HepG2 (cell line): ENCODE measurements around the gene FBXO41. TPM values are rescaled to one million over a fixed set of nuclear protein-coding genes. Genes with fewer than 3 reads are reported as not detected.

Source experiments
- ARID4A ChIP-seq: sonication (generic); formaldehyde crosslinking; IDR thresholded peaks from 2 replicates; pipeline ENCODE4 v1.5.0; 2020; ENCODE audit warnings: mild to moderate bottlenecking, missing genetic modification reagents, borderline replicate concordance
- BORCS8-MEF2B ChIP-seq: sonication (generic); formaldehyde crosslinking; IDR thresholded peaks from 2 replicates; pipeline ENCODE4 v1.8.0; 2022; ENCODE audit warnings: mild to moderate bottlenecking, missing genetic modification reagents
- BRD4 ChIP-seq: sonication (generic); formaldehyde crosslinking; IDR thresholded peaks from 2 replicates; pipeline ENCODE4 v1.4.0; 2020; ENCODE audit warnings: missing genetic modification reagents
- GATAD1 ChIP-seq: IDR thresholded peaks from 2 replicates; pipeline ENCODE4 v1.6.1; 2016; ENCODE audit warnings: missing genetic modification reagents, missing compliant biosample characterization
- HNF4G ChIP-seq, 2 experiments: sonication (generic) in 1 of 2; formaldehyde crosslinking in 1 of 2; IDR thresholded peaks; 2 replicates each; pipeline versions ENCODE4 v1.4.0 to v1.6.1; 2011 to 2020; ENCODE audit warnings: borderline replicate concordance in 2 of 2, low read depth in 2 of 2, mild to moderate bottlenecking in 2 of 2, low read length in 1 of 2, missing genetic modification reagents in 1 of 2, moderate library complexity in 1 of 2
- HNRNPLL ChIP-seq: fragments of 200-400 bp; formaldehyde crosslinking; IDR thresholded peaks from 2 replicates; pipeline ENCODE4 v1.6.1; 2017; ENCODE audit warnings: mild to moderate bottlenecking, low read depth, low read length; ENCODE audit not compliant: poor library complexity, severe bottlenecking
- NCOR1 ChIP-seq: fragments of 200-600 bp; sonication (generic); IDR thresholded peaks from 2 replicates; pipeline ENCODE4 v1.7.0; 2017; ENCODE audit warnings: antibody characterized with exemption, low read length, borderline replicate concordance
- NKX3-1 ChIP-seq: sonication (generic); formaldehyde crosslinking; IDR thresholded peaks from 2 replicates; pipeline ENCODE4 v1.5.0; 2020; ENCODE audit warnings: missing genetic modification reagents
- SP1 ChIP-seq, 2 experiments: fragments of 450-650 bp in 1 of 2; sonication (generic) in 1 of 2; formaldehyde crosslinking in 1 of 2; IDR thresholded peaks; 2 replicates each; pipeline versions ENCODE4 v1.4.0 to v1.6.1; 2016 to 2020; ENCODE audit warnings: missing genetic modification reagents in 1 of 2
- STAT5B ChIP-seq: sonication (generic); formaldehyde crosslinking; IDR thresholded peaks from 2 replicates; pipeline ENCODE4 v1.4.0; 2020; ENCODE audit warnings: missing genetic modification reagents
- ZBTB34 ChIP-seq: sonication (generic); formaldehyde crosslinking; IDR thresholded peaks from 2 replicates; pipeline ENCODE4 v1.8.0; 2022; ENCODE audit warnings: mild to moderate bottlenecking, missing genetic modification reagents
- ZFP41 ChIP-seq: sonication (generic); formaldehyde crosslinking; IDR thresholded peaks from 2 replicates; pipeline ENCODE4 v1.4.0; 2020; ENCODE audit warnings: mild to moderate bottlenecking, missing genetic modification reagents, borderline replicate concordance
- ZFP82 ChIP-seq: sonication (generic); formaldehyde crosslinking; IDR thresholded peaks from 2 replicates; pipeline ENCODE4 v1.5.1; 2020; ENCODE audit warnings: mild to moderate bottlenecking, missing genetic modification reagents, borderline replicate concordance
- ZKSCAN1 ChIP-seq: fragments of 150-350 bp; IDR thresholded peaks from 2 replicates; pipeline ENCODE4 v1.6.1; 2014; ENCODE audit warnings: low read length
- ZNF580 ChIP-seq: IDR thresholded peaks from 2 replicates; pipeline ENCODE4 v1.6.1; 2016; ENCODE audit warnings: low read depth, borderline replicate concordance
- ZNF710 ChIP-seq: sonication (generic); formaldehyde crosslinking; IDR thresholded peaks from 2 replicates; pipeline ENCODE4 v1.5.0; 2020; ENCODE audit warnings: mild to moderate bottlenecking, missing genetic modification reagents, borderline replicate concordance
- ZNF749 ChIP-seq: sonication (generic); formaldehyde crosslinking; IDR thresholded peaks from 2 replicates; pipeline ENCODE4 v1.8.0; 2022; ENCODE audit warnings: mild to moderate bottlenecking, missing genetic modification reagents, moderate library complexity, borderline replicate concordance
- polyA plus RNA-seq, 8 experiments: library from polyadenylated mRNA; depleted of rRNA in 3 of 8; stranded (reverse) in 7 of 8; unstranded in 1 of 8; fragments of >200 nt; fragmentation: Illumina TruSeq in 4 of 8; extraction: Trizol in 4 of 8; gene quantifications; 2 replicates each; pipeline versions ENCODE4 v1.2.1 to v1.2.3, GENCODE V29; 2011 to 2016; ENCODE audit warnings: low read depth in 4 of 8, missing spikeins in 1 of 8, mixed read lengths in 1 of 8; ENCODE audit not compliant: insufficient read depth in 1 of 8
- total RNA-seq, 5 experiments: library from RNA; depleted of rRNA; stranded (reverse); fragments of >200 nt; fragmentation: Illumina TruSeq; extraction: Trizol; gene quantifications; 2 replicates each; pipeline ENCODE4 v1.2.3, GENCODE V29; 2016; ENCODE audit warnings: low read depth in 1 of 5
- TF ChIP-seq, protein P1 (sequence below): sonication (generic); formaldehyde crosslinking; IDR thresholded peaks from 2 replicates; pipeline ENCODE4 v1.4.0; 2020; ENCODE audit warnings: missing genetic modification reagents, borderline replicate concordance

The FBXO41 gene
- total and polyA plus RNA-seq, 2 of the 13 experiments (the other 11 are each of a cell fraction or from before 2014, with no cell fraction given) = 4.2 to 10.3 TPM

DNA sequence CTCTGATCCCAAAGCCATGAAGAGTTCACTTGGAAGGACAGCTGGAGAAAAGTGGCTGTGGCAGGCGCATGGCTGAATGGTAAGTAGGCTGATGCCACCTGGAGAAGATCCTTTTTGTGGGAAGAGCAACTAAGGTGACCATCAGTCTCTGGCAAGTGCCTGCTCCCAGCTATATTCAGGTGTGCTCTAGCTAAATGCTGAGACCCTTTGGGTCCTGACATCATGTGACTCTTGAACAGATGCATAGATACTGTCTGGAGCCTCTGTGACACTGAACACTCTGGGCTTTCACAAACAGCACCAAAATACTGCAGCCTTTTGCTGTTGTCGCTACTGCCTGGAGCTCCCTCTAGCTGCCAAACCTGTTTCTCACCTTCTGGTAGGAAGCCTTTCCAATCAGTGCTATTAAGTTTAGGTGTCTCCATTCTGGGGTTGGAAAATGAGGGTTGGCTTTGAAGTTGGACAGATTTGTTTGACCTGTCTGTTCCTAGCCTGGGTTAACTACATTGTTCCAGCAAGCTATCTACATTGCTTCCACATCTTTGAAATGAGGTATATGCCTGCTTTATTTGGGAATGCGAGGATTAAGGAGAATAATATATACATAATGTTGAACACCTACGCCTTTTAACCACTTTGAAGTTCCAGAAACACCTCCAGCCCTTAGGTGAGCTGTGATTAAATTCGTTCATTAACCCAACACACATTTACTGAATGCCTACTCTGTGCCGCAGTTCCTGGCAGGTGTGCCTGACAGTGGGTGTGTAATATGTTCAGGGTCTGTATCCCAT lies 6.0 kb upstream of the FBXO41 start (continued):
- TF ChIP-seq ZNF580 = no peak
- TF ChIP-seq, protein P1, sequence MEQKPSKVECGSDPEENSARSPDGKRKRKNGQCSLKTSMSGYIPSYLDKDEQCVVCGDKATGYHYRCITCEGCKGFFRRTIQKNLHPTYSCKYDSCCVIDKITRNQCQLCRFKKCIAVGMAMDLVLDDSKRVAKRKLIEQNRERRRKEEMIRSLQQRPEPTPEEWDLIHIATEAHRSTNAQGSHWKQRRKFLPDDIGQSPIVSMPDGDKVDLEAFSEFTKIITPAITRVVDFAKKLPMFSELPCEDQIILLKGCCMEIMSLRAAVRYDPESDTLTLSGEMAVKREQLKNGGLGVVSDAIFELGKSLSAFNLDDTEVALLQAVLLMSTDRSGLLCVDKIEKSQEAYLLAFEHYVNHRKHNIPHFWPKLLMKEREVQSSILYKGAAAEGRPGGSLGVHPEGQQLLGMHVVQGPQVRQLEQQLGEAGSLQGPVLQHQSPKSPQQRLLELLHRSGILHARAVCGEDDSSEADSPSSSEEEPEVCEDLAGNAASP (CRISPR knock-in tag) = no peak
- TF ChIP-seq BORCS8-MEF2B (CRISPR knock-in tag) = no peak
- no peak for TF ChIP-seq GATAD1 (CRISPR knock-in tag)
- no peak for TF ChIP-seq NKX3-1 (CRISPR knock-in tag)
- no peak for TF ChIP-seq BRD4 (CRISPR knock-in tag)
- TF ChIP-seq ZBTB34 (CRISPR knock-in tag) = no peak
- no peak for TF ChIP-seq HNF4G (IDR thresholded peaks at IDR 0.05; ENCODE audit: borderline replicate concordance, low read depth, low read length)
- no peak for TF ChIP-seq HNF4G (CRISPR knock-in tag; IDR thresholded peaks at IDR 0.05; ENCODE audit: borderline replicate concordance, low read depth)
- no peak for TF ChIP-seq ZFP41
- no peak for TF ChIP-seq SP1 (IDR thresholded peaks at IDR 0.05)
- TF ChIP-seq SP1 (CRISPR knock-in tag; IDR thresholded peaks at IDR 0.05) = no peak
- TF ChIP-seq STAT5B = no peak
- TF ChIP-seq ZKSCAN1 = no peak
- TF ChIP-seq ZFP82 (CRISPR knock-in tag) = no peak
- TF ChIP-seq NCOR1 = no peak
- TF ChIP-seq ZNF710 = no peak
- TF ChIP-seq ZNF749 (CRISPR knock-in tag) = no peak
- TF ChIP-seq HNRNPLL = no peak
- no peak for TF ChIP-seq ARID4A (CRISPR knock-in tag)
